SK-N-SH treated with all-trans-retinoic acid at 6 μM for 48 hours (cell line): ENCODE data around the gene DOCK9.

ENCODE experiments used
- ATAC-seq: fragments of 200-7000 bp; cut with Tn5 transposase; 3 replicates; pipeline ENCODE4 v1.9.1; 2020; ENCODE audit warnings: mild to moderate bottlenecking, moderate library complexity
- ARNTL ChIP-seq: fragments of 450-650 bp; formaldehyde crosslinking; IDR thresholded peaks from 2 replicates; pipeline ENCODE4 v1.5.0; 2020; ENCODE audit warnings: low read depth, mild to moderate bottlenecking, moderate library complexity, borderline replicate concordance
- BACH2 ChIP-seq: fragments of 250-450 bp; sonication (Bioruptor Pico); IDR thresholded peaks from 2 replicates; pipeline ENCODE4 v1.9.0; 2021; ENCODE audit warnings: mild to moderate bottlenecking, borderline replicate concordance
- CSDC2 ChIP-seq: fragments of 250-450 bp; sonication (Bioruptor Pico); IDR thresholded peaks from 2 replicates; pipeline ENCODE4 v1.5.0; 2020; ENCODE audit warnings: mild to moderate bottlenecking, moderate library complexity
- GLIS3 ChIP-seq: fragments of 250-450 bp; sonication (Bioruptor Pico); IDR thresholded peaks from 2 replicates; pipeline ENCODE4 v1.5.0; 2020; ENCODE audit warnings: mild to moderate bottlenecking, moderate library complexity
- OSR1 ChIP-seq: fragments of 250-450 bp; sonication (Bioruptor Pico); IDR thresholded peaks from 2 replicates; pipeline ENCODE4 v1.8.0; 2022; ENCODE audit warnings: moderate library complexity, mild to moderate bottlenecking, inconsistent platforms
- POU6F1 ChIP-seq: fragments of 250-450 bp; sonication (Bioruptor Pico); IDR thresholded peaks from 2 replicates; pipeline ENCODE4 v1.8.0; 2021; ENCODE audit warnings: low read depth, mild to moderate bottlenecking, moderate library complexity, borderline replicate concordance
- PPARA ChIP-seq: fragments of 250-450 bp; sonication (Bioruptor Pico); IDR thresholded peaks from 2 replicates; pipeline ENCODE4 v1.5.0; 2020; ENCODE audit warnings: mild to moderate bottlenecking, borderline replicate concordance
- SNAI2 ChIP-seq: fragments of 250-450 bp; sonication (Bioruptor Pico); IDR thresholded peaks from 2 replicates; pipeline ENCODE4 v1.5.0; 2020; ENCODE audit warnings: mild to moderate bottlenecking, moderate library complexity
- TCF4 ChIP-seq: fragments of 250-450 bp; sonication (Bioruptor Pico); IDR thresholded peaks from 2 replicates; pipeline ENCODE4 v1.8.0; 2021; ENCODE audit warnings: mild to moderate bottlenecking, moderate library complexity, borderline replicate concordance
- TOX ChIP-seq: fragments of 250-450 bp; sonication (Bioruptor Pico); IDR thresholded peaks from 2 replicates; pipeline ENCODE4 v1.8.0; 2021; ENCODE audit warnings: mild to moderate bottlenecking, moderate library complexity, borderline replicate concordance
- ZFP3 ChIP-seq: fragments of 250-450 bp; sonication (Bioruptor Pico); IDR thresholded peaks from 2 replicates; pipeline ENCODE4 v1.5.0; 2020; ENCODE audit warnings: mild to moderate bottlenecking, moderate library complexity
- ZFP30 ChIP-seq: fragments of 450-650 bp; formaldehyde crosslinking; IDR thresholded peaks from 2 replicates; pipeline ENCODE4 v1.5.0; 2022; ENCODE audit warnings: mild to moderate bottlenecking, moderate library complexity
- ZNF565 ChIP-seq: fragments of 450-650 bp; formaldehyde crosslinking; conservative IDR thresholded peaks from 2 replicates; pipeline ENCODE4 v1.5.0; 2020; ENCODE audit warnings: low read depth, mild to moderate bottlenecking, moderate library complexity
- ZNF70 ChIP-seq: fragments of 450-650 bp; formaldehyde crosslinking; IDR thresholded peaks from 2 replicates; pipeline ENCODE4 v1.5.0; 2020; ENCODE audit warnings: mild to moderate bottlenecking, moderate library complexity
- TF ChIP-seq, protein P1 (sequence below): fragments of 250-450 bp; sonication (Bioruptor Pico); IDR thresholded peaks from 2 replicates; pipeline ENCODE4 v1.5.1; 2020; ENCODE audit warnings: low read depth, mild to moderate bottlenecking, moderate library complexity
- TF ChIP-seq, protein P2 (sequence below): fragments of 250-450 bp; sonication (Bioruptor Pico); IDR thresholded peaks from 2 replicates; pipeline ENCODE4 v1.8.0; 2020; ENCODE audit warnings: mild to moderate bottlenecking, moderate library complexity, borderline replicate concordance
- TF ChIP-seq, protein P3 (sequence below): fragments of 250-450 bp; sonication (Bioruptor Pico); IDR thresholded peaks from 2 replicates; pipeline ENCODE4 v1.5.1; 2021; ENCODE audit warnings: mild to moderate bottlenecking, moderate library complexity
- TF ChIP-seq, protein P4 (sequence below): fragments of 250-450 bp; sonication (Bioruptor Pico); IDR thresholded peaks from 2 replicates; pipeline ENCODE4 v1.5.0; 2020; ENCODE audit warnings: mild to moderate bottlenecking, moderate library complexity

Gene DOCK9

GRCh38 chr13:98892821-98893220 is 85.0 kb downstream of the DOCK9 start:
- TF ChIP-seq, protein P1, sequence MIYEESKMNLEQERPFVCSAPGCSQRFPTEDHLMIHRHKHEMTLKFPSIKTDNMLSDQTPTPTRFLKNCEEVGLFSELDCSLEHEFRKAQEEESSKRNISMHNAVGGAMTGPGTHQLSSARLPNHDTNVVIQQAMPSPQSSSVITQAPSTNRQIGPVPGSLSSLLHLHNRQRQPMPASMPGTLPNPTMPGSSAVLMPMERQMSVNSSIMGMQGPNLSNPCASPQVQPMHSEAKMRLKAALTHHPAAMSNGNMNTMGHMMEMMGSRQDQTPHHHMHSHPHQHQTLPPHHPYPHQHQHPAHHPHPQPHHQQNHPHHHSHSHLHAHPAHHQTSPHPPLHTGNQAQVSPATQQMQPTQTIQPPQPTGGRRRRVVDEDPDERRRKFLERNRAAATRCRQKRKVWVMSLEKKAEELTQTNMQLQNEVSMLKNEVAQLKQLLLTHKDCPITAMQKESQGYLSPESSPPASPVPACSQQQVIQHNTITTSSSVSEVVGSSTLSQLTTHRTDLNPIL (CRISPR knock-in tag), result no peak
- TF ChIP-seq SNAI2 (CRISPR knock-in tag) (no peak), TCF4 (CRISPR knock-in tag) (no peak), OSR1 (CRISPR knock-in tag) (no peak), PPARA (CRISPR knock-in tag) (no peak), ZNF70 (no peak), GLIS3 (CRISPR knock-in tag) (no peak)
- ATAC-seq, result no peak

GRCh38 chr13:98892077-98892476 is 85.8 kb downstream of the DOCK9 start:
- TF ChIP-seq, protein P2, sequence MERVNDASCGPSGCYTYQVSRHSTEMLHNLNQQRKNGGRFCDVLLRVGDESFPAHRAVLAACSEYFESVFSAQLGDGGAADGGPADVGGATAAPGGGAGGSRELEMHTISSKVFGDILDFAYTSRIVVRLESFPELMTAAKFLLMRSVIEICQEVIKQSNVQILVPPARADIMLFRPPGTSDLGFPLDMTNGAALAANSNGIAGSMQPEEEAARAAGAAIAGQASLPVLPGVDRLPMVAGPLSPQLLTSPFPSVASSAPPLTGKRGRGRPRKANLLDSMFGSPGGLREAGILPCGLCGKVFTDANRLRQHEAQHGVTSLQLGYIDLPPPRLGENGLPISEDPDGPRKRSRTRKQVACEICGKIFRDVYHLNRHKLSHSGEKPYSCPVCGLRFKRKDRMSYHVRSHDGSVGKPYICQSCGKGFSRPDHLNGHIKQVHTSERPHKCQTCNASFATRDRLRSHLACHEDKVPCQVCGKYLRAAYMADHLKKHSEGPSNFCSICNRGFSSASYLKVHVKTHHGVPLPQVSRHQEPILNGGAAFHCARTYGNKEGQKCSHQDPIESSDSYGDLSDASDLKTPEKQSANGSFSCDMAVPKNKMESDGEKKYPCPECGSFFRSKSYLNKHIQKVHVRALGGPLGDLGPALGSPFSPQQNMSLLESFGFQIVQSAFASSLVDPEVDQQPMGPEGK (CRISPR knock-in tag), result no peak
- TF ChIP-seq CSDC2 (CRISPR knock-in tag) (no peak), SNAI2 (CRISPR knock-in tag) (no peak), ARNTL (CRISPR knock-in tag) (no peak), BACH2 (CRISPR knock-in tag) (no peak), POU6F1 (CRISPR knock-in tag) (no peak), ZNF565 (CRISPR knock-in tag) (no peak), ZFP30 (CRISPR knock-in tag) (no peak), ZNF70 (no peak), TOX (CRISPR knock-in tag) (no peak), TCF4 (CRISPR knock-in tag) (no peak)
- TF ChIP-seq, protein P3, sequence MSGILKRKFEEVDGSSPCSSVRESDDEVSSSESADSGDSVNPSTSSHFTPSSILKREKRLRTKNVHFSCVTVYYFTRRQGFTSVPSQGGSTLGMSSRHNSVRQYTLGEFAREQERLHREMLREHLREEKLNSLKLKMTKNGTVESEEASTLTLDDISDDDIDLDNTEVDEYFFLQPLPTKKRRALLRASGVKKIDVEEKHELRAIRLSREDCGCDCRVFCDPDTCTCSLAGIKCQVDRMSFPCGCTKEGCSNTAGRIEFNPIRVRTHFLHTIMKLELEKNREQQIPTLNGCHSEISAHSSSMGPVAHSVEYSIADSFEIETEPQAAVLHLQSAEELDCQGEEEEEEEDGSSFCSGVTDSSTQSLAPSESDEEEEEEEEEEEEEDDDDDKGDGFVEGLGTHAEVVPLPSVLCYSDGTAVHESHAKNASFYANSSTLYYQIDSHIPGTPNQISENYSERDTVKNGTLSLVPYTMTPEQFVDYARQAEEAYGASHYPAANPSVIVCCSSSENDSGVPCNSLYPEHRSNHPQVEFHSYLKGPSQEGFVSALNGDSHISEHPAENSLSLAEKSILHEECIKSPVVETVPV (CRISPR knock-in tag), result no peak
- TF ChIP-seq, protein P4, sequence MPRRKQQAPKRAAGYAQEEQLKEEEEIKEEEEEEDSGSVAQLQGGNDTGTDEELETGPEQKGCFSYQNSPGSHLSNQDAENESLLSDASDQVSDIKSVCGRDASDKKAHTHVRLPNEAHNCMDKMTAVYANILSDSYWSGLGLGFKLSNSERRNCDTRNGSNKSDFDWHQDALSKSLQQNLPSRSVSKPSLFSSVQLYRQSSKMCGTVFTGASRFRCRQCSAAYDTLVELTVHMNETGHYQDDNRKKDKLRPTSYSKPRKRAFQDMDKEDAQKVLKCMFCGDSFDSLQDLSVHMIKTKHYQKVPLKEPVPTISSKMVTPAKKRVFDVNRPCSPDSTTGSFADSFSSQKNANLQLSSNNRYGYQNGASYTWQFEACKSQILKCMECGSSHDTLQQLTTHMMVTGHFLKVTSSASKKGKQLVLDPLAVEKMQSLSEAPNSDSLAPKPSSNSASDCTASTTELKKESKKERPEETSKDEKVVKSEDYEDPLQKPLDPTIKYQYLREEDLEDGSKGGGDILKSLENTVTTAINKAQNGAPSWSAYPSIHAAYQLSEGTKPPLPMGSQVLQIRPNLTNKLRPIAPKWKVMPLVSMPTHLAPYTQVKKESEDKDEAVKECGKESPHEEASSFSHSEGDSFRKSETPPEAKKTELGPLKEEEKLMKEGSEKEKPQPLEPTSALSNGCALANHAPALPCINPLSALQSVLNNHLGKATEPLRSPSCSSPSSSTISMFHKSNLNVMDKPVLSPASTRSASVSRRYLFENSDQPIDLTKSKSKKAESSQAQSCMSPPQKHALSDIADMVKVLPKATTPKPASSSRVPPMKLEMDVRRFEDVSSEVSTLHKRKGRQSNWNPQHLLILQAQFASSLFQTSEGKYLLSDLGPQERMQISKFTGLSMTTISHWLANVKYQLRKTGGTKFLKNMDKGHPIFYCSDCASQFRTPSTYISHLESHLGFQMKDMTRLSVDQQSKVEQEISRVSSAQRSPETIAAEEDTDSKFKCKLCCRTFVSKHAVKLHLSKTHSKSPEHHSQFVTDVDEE (CRISPR knock-in tag), result no peak
- TF ChIP-seq, protein P1 (CRISPR knock-in tag), result no peak
- ATAC-seq, result no peak

- TF ChIP-seq ZNF70 (no peak), ZFP3 (no peak)
- TF ChIP-seq, protein P1 (CRISPR knock-in tag), result no peak
- ATAC-seq, result no peak
Measured at GRCh38 chr13:98890925-98891324, 86.9 kb downstream of the DOCK9 start.
